H9 (cell line): Measurements from ENCODE around the gene MAPK12. TPM values are rescaled to one million over a fixed set of nuclear protein-coding genes. Genes with fewer than 3 reads are reported as not detected.
A peak's percentile ranks its signal among the peaks of the same experiment; 100 is the strongest.

Experiments
- DNase-seq: peaks from one replicate; pipeline ENCODE4 v3.0.0-alpha.2; 2017
- H2AFZ ChIP-seq: one replicate; pipeline ENCODE4 v1.6.1; 2013; ENCODE audit warnings: mild to moderate bottlenecking, low read length, control low read depth, moderate library complexity
- H2AK5ac ChIP-seq: 2 replicates; pipeline ENCODE4 v1.6.1; 2013; ENCODE audit warnings: low read length, control low read depth, mixed read lengths; ENCODE audit not compliant: insufficient read length
- H2BK120ac ChIP-seq: one replicate; pipeline ENCODE4 v1.6.1; 2013; ENCODE audit warnings: low read depth, mild to moderate bottlenecking, low read length, control low read depth, inconsistent platforms; ENCODE audit not compliant: poor library complexity, severe bottlenecking
- H2BK12ac ChIP-seq: 2 replicates; pipeline ENCODE4 v1.6.1; 2013; ENCODE audit warnings: low read length, control low read depth, mixed read lengths, low read depth; ENCODE audit not compliant: insufficient read length
- H2BK15ac ChIP-seq: 2 replicates; pipeline ENCODE4 v1.6.1; 2013; ENCODE audit warnings: low read depth, low read length, control low read depth
- H2BK20ac ChIP-seq: one replicate; pipeline ENCODE4 v1.6.1; 2013; ENCODE audit warnings: low read depth, mild to moderate bottlenecking, low read length, control low read depth, inconsistent platforms; ENCODE audit not compliant: poor library complexity, severe bottlenecking
- H2BK5ac ChIP-seq: 2 replicates; pipeline ENCODE4 v1.6.1; 2013; ENCODE audit warnings: low read length, control low read depth, mixed read lengths; ENCODE audit not compliant: insufficient read length
- H3K14ac ChIP-seq: 2 replicates; pipeline ENCODE4 v1.6.1; 2013; ENCODE audit warnings: low read length, control low read depth; ENCODE audit not compliant: insufficient read depth
- H3K18ac ChIP-seq: 2 replicates; pipeline ENCODE4 v1.6.1; 2013; ENCODE audit warnings: low read depth, mild to moderate bottlenecking, mixed read lengths, low read length, control low read depth; ENCODE audit not compliant: insufficient read length
- H3K23ac ChIP-seq: 2 replicates; pipeline ENCODE4 v1.6.1; 2013; ENCODE audit warnings: low read length, control low read depth, mixed read lengths, low read depth; ENCODE audit not compliant: insufficient read length
- H3K23me2 ChIP-seq: 2 replicates; pipeline ENCODE4 v1.6.1; 2013; ENCODE audit warnings: low read depth, mild to moderate bottlenecking, mixed read lengths, low read length, control low read depth; ENCODE audit not compliant: insufficient read length, poor library complexity, severe bottlenecking
- H3K27ac ChIP-seq: 2 replicates; pipeline ENCODE4 v1.5.1; 2013; ENCODE audit warnings: low read length, control low read depth, mixed read lengths, low read depth; ENCODE audit not compliant: insufficient read length
- H3K27me3 ChIP-seq: 2 replicates; pipeline ENCODE4 v1.6.1; 2013; ENCODE audit warnings: low read length, control low read depth, inconsistent platforms; ENCODE audit not compliant: insufficient read depth
- H3K4ac ChIP-seq: 2 replicates; pipeline ENCODE4 v1.6.1; 2013; ENCODE audit warnings: low read depth, mild to moderate bottlenecking, control low read depth, inconsistent platforms, low read length, moderate library complexity
- H3K4me1 ChIP-seq: 2 replicates; pipeline ENCODE4 v1.6.1; 2013; ENCODE audit warnings: low read length, control low read depth, inconsistent platforms; ENCODE audit not compliant: insufficient read depth
- H3K4me2 ChIP-seq: 2 replicates; pipeline ENCODE4 v1.6.1; 2013; ENCODE audit warnings: low read length, control low read depth, mixed read lengths; ENCODE audit not compliant: insufficient read length, insufficient read depth
- H3K56ac ChIP-seq: 2 replicates; pipeline ENCODE4 v1.6.1; 2013; ENCODE audit warnings: low read depth, mild to moderate bottlenecking, mixed read lengths, low read length, control low read depth; ENCODE audit not compliant: insufficient read length
- H3K79me1 ChIP-seq: 2 replicates; pipeline ENCODE4 v1.6.1; 2013; ENCODE audit warnings: low read depth, mild to moderate bottlenecking, moderate library complexity, low read length, control low read depth, inconsistent platforms; ENCODE audit not compliant: insufficient read depth, poor library complexity, severe bottlenecking
- H3K79me2 ChIP-seq: 2 replicates; pipeline ENCODE4 v1.6.1; 2013; ENCODE audit warnings: low read length, control low read depth, inconsistent platforms; ENCODE audit not compliant: insufficient read depth
- H3K9ac ChIP-seq: 2 replicates; pipeline ENCODE4 v1.6.1; 2013; ENCODE audit warnings: low read length, control low read depth, mixed read lengths; ENCODE audit not compliant: insufficient read length; ENCODE audit errors: extremely low read depth
- H3K9me3 ChIP-seq: one replicate; pipeline ENCODE4 v1.6.1; 2013; ENCODE audit warnings: low read depth, low read length, inconsistent platforms; ENCODE audit not compliant: control insufficient read depth
- H3T11ph ChIP-seq: one replicate; pipeline ENCODE4 v1.6.1; 2013; ENCODE audit warnings: mild to moderate bottlenecking, low read length, control low read depth, inconsistent platforms
- H4K20me1 ChIP-seq: one replicate; pipeline ENCODE4 v1.6.1; 2013; ENCODE audit not compliant: control insufficient read depth, insufficient read length, insufficient read depth
- H4K5ac ChIP-seq: 2 replicates; pipeline ENCODE4 v1.6.1; 2013; ENCODE audit warnings: low read depth, mild to moderate bottlenecking, mixed read lengths, low read length, control low read depth; ENCODE audit not compliant: insufficient read length
- H4K8ac ChIP-seq: replicated peaks from 2 replicates; pipeline ENCODE4 v1.6.1; 2013; ENCODE audit warnings: low read length, control low read depth, mixed read lengths, low read depth; ENCODE audit not compliant: insufficient read length
- H4K91ac ChIP-seq: 2 replicates; pipeline ENCODE4 v1.6.1; 2013; ENCODE audit warnings: low read depth, mild to moderate bottlenecking, moderate library complexity, mixed read lengths, low read length, control low read depth; ENCODE audit not compliant: insufficient read length
- H3K27ac Mint-ChIP-seq, 3 experiments: 2 replicates in 2 of 3; 3 replicates in 1 of 3; pipeline ENCODE4 v1.8.0; 2020 to 2021; ENCODE audit warnings: mixed read lengths in 3 of 3, mild to moderate bottlenecking in 1 of 3, moderate library complexity in 1 of 3
- H3K27me3 Mint-ChIP-seq: 2 replicates; pipeline ENCODE4 v1.8.0; 2021; ENCODE audit warnings: low read depth, mild to moderate bottlenecking, moderate library complexity, mixed read lengths
- H3K36me3 Mint-ChIP-seq, 3 experiments: 2 replicates in 2 of 3; 3 replicates in 1 of 3; pipeline ENCODE4 v1.8.0; 2020 to 2021; ENCODE audit warnings: low read depth in 3 of 3, mixed read lengths in 3 of 3; ENCODE audit not compliant: insufficient read depth in 1 of 3
- H3K4me1 Mint-ChIP-seq, 2 experiments: 2 replicates each; pipeline ENCODE4 v1.8.0; 2020; ENCODE audit warnings: mixed read lengths in 2 of 2
- H3K4me3 Mint-ChIP-seq, 2 experiments: 2 replicates in 1 of 2; 3 replicates in 1 of 2; pipeline ENCODE4 v1.8.0; 2020 to 2021; ENCODE audit warnings: mild to moderate bottlenecking in 2 of 2, mixed read lengths in 2 of 2, moderate library complexity in 1 of 2
- H3K9me3 Mint-ChIP-seq, 2 experiments: 2 replicates in 1 of 2; 3 replicates in 1 of 2; pipeline ENCODE4 v1.8.0; 2020; ENCODE audit warnings: mild to moderate bottlenecking in 2 of 2, mixed read lengths in 2 of 2, moderate library complexity in 1 of 2
- WGBS: extraction: QIAGEN DNeasy Blood & Tissue Kit; methylation state at CpG from one replicate; pipeline ENCODE4 v1.1.7; 2013; ENCODE audit warnings: missing lambda C conversion rate, low lambda C conversion rate, mixed read lengths; ENCODE audit not compliant: insufficient read length; ENCODE audit errors: extremely low coverage; 5-methylcytosine and 5-hydroxymethylcytosine counted together
- total RNA-seq: library from RNA; stranded (reverse); gene quantifications from 2 replicates; pipeline ENCODE4 v1.2.1, GENCODE V29; 2021
- TF ChIP-seq, protein P1 (sequence below): fragments of 200-600 bp; sonication (generic); conservative IDR thresholded peaks from 3 replicates; pipeline ENCODE4 v1.8.0; 2021; ENCODE audit warnings: antibody characterized with exemption, mild to moderate bottlenecking

MAPK12 gene
- total RNA-seq, 1 experiment from 2014 or later: 31.3 TPM

DNA sequence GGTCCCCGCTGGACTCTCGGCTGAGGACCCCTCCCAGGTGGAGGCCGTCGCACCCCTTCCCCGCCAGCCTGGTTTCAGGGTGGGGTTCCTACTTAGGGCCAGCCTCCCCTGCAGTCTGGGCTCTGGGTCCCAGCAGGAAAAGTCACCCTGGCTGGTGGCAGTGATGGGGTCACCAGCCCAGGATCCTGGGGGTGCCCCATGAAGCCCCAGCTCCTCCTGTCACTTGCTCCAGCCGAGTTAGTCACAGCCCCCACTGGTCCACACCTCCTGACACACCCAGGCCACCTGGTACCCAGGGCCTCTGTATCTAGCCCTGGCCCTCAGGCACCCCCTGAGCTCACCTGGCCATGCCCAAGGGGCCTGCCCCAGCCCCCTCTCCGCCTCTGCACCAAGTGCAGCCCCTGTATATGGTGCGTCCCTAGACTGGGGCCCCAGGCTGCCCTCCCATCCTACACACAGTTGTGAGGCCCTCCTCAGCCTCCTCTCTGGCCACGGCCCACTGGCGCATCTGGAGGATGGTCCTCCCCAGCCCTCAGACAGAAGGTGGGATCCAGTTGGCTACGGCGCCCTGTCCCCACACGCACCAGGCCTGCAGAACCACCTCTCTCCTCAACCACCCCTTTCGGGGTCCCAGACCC, 39.3 kb upstream of the MAPK12 start:
- no peaks in the 10 kb centered on the region for H3K4me1 ChIP-seq
- Mint-ChIP-seq H3K9me3 (no peaks in the 10 kb centered on the region), H3K27ac (no peak overlapping the region), H3K4me1 (peaks cover 13 to 32% of the 10 kb centered on the region in 2 experiments), H3K36me3 (no peaks in the 10 kb centered on the region), H3K4me3 (peak overlapping the region in 1 of 2 experiments; percentile 51; a peak in 1 of 5 replicates), H3K27me3 (peaks cover 1% of the 10 kb centered on the region; the same call in 1 of the 2 replicates)
- no peak overlapping the region for H3K4me2 ChIP-seq
- H3K79me2 ChIP-seq: no peaks in the 10 kb centered on the region
- TF ChIP-seq, protein P1, sequence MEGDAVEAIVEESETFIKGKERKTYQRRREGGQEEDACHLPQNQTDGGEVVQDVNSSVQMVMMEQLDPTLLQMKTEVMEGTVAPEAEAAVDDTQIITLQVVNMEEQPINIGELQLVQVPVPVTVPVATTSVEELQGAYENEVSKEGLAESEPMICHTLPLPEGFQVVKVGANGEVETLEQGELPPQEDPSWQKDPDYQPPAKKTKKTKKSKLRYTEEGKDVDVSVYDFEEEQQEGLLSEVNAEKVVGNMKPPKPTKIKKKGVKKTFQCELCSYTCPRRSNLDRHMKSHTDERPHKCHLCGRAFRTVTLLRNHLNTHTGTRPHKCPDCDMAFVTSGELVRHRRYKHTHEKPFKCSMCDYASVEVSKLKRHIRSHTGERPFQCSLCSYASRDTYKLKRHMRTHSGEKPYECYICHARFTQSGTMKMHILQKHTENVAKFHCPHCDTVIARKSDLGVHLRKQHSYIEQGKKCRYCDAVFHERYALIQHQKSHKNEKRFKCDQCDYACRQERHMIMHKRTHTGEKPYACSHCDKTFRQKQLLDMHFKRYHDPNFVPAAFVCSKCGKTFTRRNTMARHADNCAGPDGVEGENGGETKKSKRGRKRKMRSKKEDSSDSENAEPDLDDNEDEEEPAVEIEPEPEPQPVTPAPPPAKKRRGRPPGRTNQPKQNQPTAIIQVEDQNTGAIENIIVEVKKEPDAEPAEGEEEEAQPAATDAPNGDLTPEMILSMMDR: no peak
- H3K56ac ChIP-seq: no peak overlapping the region
- no CpG with 5 or more reads among the region's 14 CpGs for WGBS
- H4K20me1 ChIP-seq: no peaks in the 10 kb centered on the region
- H3K23me2 ChIP-seq: peaks cover 6% of the 10 kb centered on the region
- no peak overlapping the region for H4K8ac ChIP-seq
- no peak overlapping the region for H4K91ac ChIP-seq
- no peak overlapping the region for H2BK12ac ChIP-seq
- H3K79me1 ChIP-seq: no peaks in the 10 kb centered on the region
- H3T11ph ChIP-seq: no peak overlapping the region
- no peak overlapping the region for H2AK5ac ChIP-seq
- H3K14ac ChIP-seq: no peak overlapping the region
- no peak overlapping the region for H3K23ac ChIP-seq
- no peak overlapping the region for H2AFZ ChIP-seq
- no peak overlapping the region for H3K4ac ChIP-seq
- H3K9ac ChIP-seq: no peak overlapping the region
- no peak overlapping the region for H2BK5ac ChIP-seq
- H3K27ac ChIP-seq: no peak overlapping the region
- no peaks in the 10 kb centered on the region for H3K27me3 ChIP-seq
- no peak overlapping the region for H2BK20ac ChIP-seq
- H2BK15ac ChIP-seq: no peak overlapping the region
- no peak overlapping the region for H2BK120ac ChIP-seq
- H3K9me3 ChIP-seq: no peaks in the 10 kb centered on the region
- no peak overlapping the region for H4K5ac ChIP-seq
- H3K18ac ChIP-seq: no peak overlapping the region
- no peak for DNase-seq
